ENCODE measurements around the gene KRT5.
A peak's percentile ranks its signal among the peaks of the same experiment; 100 is the strongest.

The KRT5 gene

GRCh38 chr12:52498946-52499345 lies 21.2 kb downstream of the KRT5 start:
- peaks cover 15% of the 10 kb centered on the region; the same call in 1 of the 2 replicates for H3K9me3 ChIP-seq (ENCODE audit: insufficient read depth, low read length)
- TF ChIP-seq SUZ12 (IDR thresholded peaks at IDR 0.05; ENCODE audit: extremely low read depth, insufficient read depth, insufficient read length) (no peak), ZNF274 (IDR thresholded peaks at IDR 0.05; ENCODE audit: low read depth, low read length) (no peak), YY1 (IDR thresholded peaks at IDR 0.05; ENCODE audit: insufficient read depth, insufficient read length) (no peak)
- no peak for DNase-seq (ENCODE audit: low read depth, low spot score)
- H3K4me1 ChIP-seq (ENCODE audit: insufficient read depth, insufficient read length): peaks cover 8% of the 10 kb centered on the region
- no peak overlapping the region for H3K9ac ChIP-seq (ENCODE audit: insufficient read length, low read depth)
- no peaks in the 10 kb centered on the region for H3K36me3 ChIP-seq (ENCODE audit: insufficient read depth, insufficient read length, low read length)
- no peaks in the 10 kb centered on the region for H3K27me3 ChIP-seq (ENCODE audit: insufficient read depth, insufficient read length)
- H3K4me3 ChIP-seq (ENCODE audit: insufficient read length, low read depth): no peak overlapping the region

- no peaks in the 10 kb centered on the region for H3K27me3 ChIP-seq (ENCODE audit: insufficient read depth, insufficient read length)
- no peak for DNase-seq (ENCODE audit: low read depth, low spot score)
- no peak overlapping the region for H3K4me3 ChIP-seq (ENCODE audit: insufficient read length, low read depth)
- H3K36me3 ChIP-seq (ENCODE audit: insufficient read depth, insufficient read length, low read length): no peaks in the 10 kb centered on the region
- H3K9me3 ChIP-seq (ENCODE audit: insufficient read depth, low read length): peaks cover 15% of the 10 kb centered on the region; the same call in 1 of the 2 replicates
- TF ChIP-seq SUZ12 (IDR thresholded peaks at IDR 0.05; ENCODE audit: extremely low read depth, insufficient read depth, insufficient read length) (no peak), ZNF274 (IDR thresholded peaks at IDR 0.05; ENCODE audit: low read depth, low read length) (no peak)
- peaks cover 8% of the 10 kb centered on the region for H3K4me1 ChIP-seq (ENCODE audit: insufficient read depth, insufficient read length)
- H3K9ac ChIP-seq (ENCODE audit: insufficient read length, low read depth): no peak overlapping the region
These were observed 22.2 kb downstream of the KRT5 start for GRCh38 chr12:52497975-52498374.

- no peak for TF ChIP-seq ZNF274 (IDR thresholded peaks at IDR 0.05; ENCODE audit: low read depth, low read length)
- no peak for TF ChIP-seq YY1 (IDR thresholded peaks at IDR 0.05; ENCODE audit: insufficient read depth, insufficient read length)
- no peak for TF ChIP-seq SUZ12 (IDR thresholded peaks at IDR 0.05; ENCODE audit: extremely low read depth, insufficient read depth, insufficient read length)
- H3K9ac ChIP-seq (ENCODE audit: insufficient read length, low read depth): no peak overlapping the region
- peak; percentile 91 for DNase-seq (ENCODE audit: low read depth, low spot score)
These were observed 23.6 kb downstream of the KRT5 start for GRCh38 chr12:52496590-52497071.

GRCh38 chr12:52496054-52496453 lies 24.1 kb downstream of the KRT5 start:
- H3K9ac ChIP-seq (ENCODE audit: insufficient read length, low read depth): peak overlapping the region; percentile 37

More at GRCh38 chr12:52496590-52497071, 23.6 kb downstream of the KRT5 start:
- Histone ChIP-seq H3K36me3 (ENCODE audit: insufficient read depth, insufficient read length, low read length) (no peaks in the 10 kb centered on the region), H3K27me3 (ENCODE audit: insufficient read depth, insufficient read length) (no peaks in the 10 kb centered on the region), H3K4me3 (ENCODE audit: insufficient read length, low read depth) (no peak overlapping the region), H3K9me3 (ENCODE audit: insufficient read depth, low read length) (peaks cover 15% of the 10 kb centered on the region; the same call in 1 of the 2 replicates), H3K4me1 (ENCODE audit: insufficient read depth, insufficient read length) (peaks cover 8% of the 10 kb centered on the region)

GRCh38 chr12:52495389-52495788 lies 24.8 kb downstream of the KRT5 start:
- peaks cover 8% of the 10 kb centered on the region for H3K4me1 ChIP-seq (ENCODE audit: insufficient read depth, insufficient read length)
- DNase-seq (ENCODE audit: low read depth, low spot score): peak; percentile 61

More at GRCh38 chr12:52496054-52496453, 24.1 kb downstream of the KRT5 start:
- no peaks in the 10 kb centered on the region for H3K36me3 ChIP-seq (ENCODE audit: insufficient read depth, insufficient read length, low read length)
- no peak for DNase-seq (ENCODE audit: low read depth, low spot score)
- H3K4me1 ChIP-seq (ENCODE audit: insufficient read depth, insufficient read length): peaks cover 8% of the 10 kb centered on the region
- no peak overlapping the region for H3K4me3 ChIP-seq (ENCODE audit: insufficient read length, low read depth)
- no peaks in the 10 kb centered on the region for H3K27me3 ChIP-seq (ENCODE audit: insufficient read depth, insufficient read length)
- TF ChIP-seq SUZ12 (IDR thresholded peaks at IDR 0.05; ENCODE audit: extremely low read depth, insufficient read depth, insufficient read length) (no peak), YY1 (IDR thresholded peaks at IDR 0.05; ENCODE audit: insufficient read depth, insufficient read length) (no peak), ZNF274 (IDR thresholded peaks at IDR 0.05; ENCODE audit: low read depth, low read length) (no peak)
- peaks cover 15% of the 10 kb centered on the region; the same call in 1 of the 2 replicates for H3K9me3 ChIP-seq (ENCODE audit: insufficient read depth, low read length)

DNA sequence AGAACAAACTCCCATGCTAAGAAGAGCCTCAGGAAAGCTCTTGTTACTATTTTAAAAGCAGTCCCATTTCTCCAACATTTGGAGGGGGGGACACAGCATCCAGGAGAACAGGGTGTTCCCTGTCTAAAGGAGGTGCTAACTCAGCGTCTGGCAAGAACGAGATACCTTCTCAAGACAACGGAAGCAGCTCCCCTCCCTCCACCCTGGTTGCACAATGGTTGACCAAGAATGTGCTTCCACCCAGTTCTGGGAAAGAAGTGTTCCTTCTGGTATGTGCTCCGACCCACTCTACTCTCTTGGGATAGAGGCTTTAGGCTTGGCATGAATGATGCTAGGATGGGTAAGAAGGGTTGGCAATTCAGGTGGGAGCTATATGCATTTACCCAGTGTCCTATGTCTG lies 25.7 kb downstream of the KRT5 start:
- Histone ChIP-seq H3K9ac (ENCODE audit: insufficient read length, low read depth) (no peak overlapping the region), H3K36me3 (ENCODE audit: insufficient read depth, insufficient read length, low read length) (no peaks in the 10 kb centered on the region), H3K4me3 (ENCODE audit: insufficient read length, low read depth) (no peak overlapping the region), H3K27me3 (ENCODE audit: insufficient read depth, insufficient read length) (no peaks in the 10 kb centered on the region), H3K9me3 (ENCODE audit: insufficient read depth, low read length) (peaks cover 10% of the 10 kb centered on the region; the same call in 1 of the 2 replicates), H3K4me1 (ENCODE audit: insufficient read depth, insufficient read length) (peaks cover 8% of the 10 kb centered on the region)
- TF ChIP-seq ZNF274 (IDR thresholded peaks at IDR 0.05; ENCODE audit: low read depth, low read length) (no peak), YY1 (IDR thresholded peaks at IDR 0.05; ENCODE audit: insufficient read depth, insufficient read length) (no peak), SUZ12 (IDR thresholded peaks at IDR 0.05; ENCODE audit: extremely low read depth, insufficient read depth, insufficient read length) (no peak)
- no peak for DNase-seq (ENCODE audit: low read depth, low spot score)

More at GRCh38 chr12:52495389-52495788, 24.8 kb downstream of the KRT5 start:
- Histone ChIP-seq H3K4me3 (ENCODE audit: insufficient read length, low read depth) (no peak overlapping the region), H3K36me3 (ENCODE audit: insufficient read depth, insufficient read length, low read length) (no peaks in the 10 kb centered on the region), H3K27me3 (ENCODE audit: insufficient read depth, insufficient read length) (no peaks in the 10 kb centered on the region), H3K9ac (ENCODE audit: insufficient read length, low read depth) (no peak overlapping the region), H3K9me3 (ENCODE audit: insufficient read depth, low read length) (peaks cover 9% of the 10 kb centered on the region; the same call in 1 of the 2 replicates)
- TF ChIP-seq SUZ12 (IDR thresholded peaks at IDR 0.05; ENCODE audit: extremely low read depth, insufficient read depth, insufficient read length) (no peak), ZNF274 (IDR thresholded peaks at IDR 0.05; ENCODE audit: low read depth, low read length) (no peak), YY1 (IDR thresholded peaks at IDR 0.05; ENCODE audit: insufficient read depth, insufficient read length) (no peak)

- no peak for TF ChIP-seq YY1 (IDR thresholded peaks at IDR 0.05; ENCODE audit: insufficient read depth, insufficient read length)
- Histone ChIP-seq H3K27me3 (ENCODE audit: insufficient read depth, insufficient read length) (no peaks in the 10 kb centered on the region), H3K9ac (ENCODE audit: insufficient read length, low read depth) (no peak overlapping the region), H3K36me3 (ENCODE audit: insufficient read depth, insufficient read length, low read length) (no peaks in the 10 kb centered on the region), H3K4me1 (ENCODE audit: insufficient read depth, insufficient read length) (peaks cover 8% of the 10 kb centered on the region), H3K4me3 (ENCODE audit: insufficient read length, low read depth) (no peak overlapping the region), H3K9me3 (ENCODE audit: insufficient read depth, low read length) (peaks cover 12% of the 10 kb centered on the region; the same call in 1 of the 2 replicates)
- DNase-seq (ENCODE audit: low read depth, low spot score): no peak
These were observed 26.1 kb downstream of the KRT5 start for GRCh38 chr12:52494100-52494499.
